ENCODE results near the gene CLEC4G.

Gene CLEC4G

GRCh38 chr19:7689165-7689564 is 42.7 kb downstream of the CLEC4G start:
- H3K27ac ChIP-seq: no peak overlapping the region
- DNase-seq: no peak
- no peaks in the 10 kb centered on the region for H3K27me3 ChIP-seq (ENCODE audit: insufficient read depth, low read depth, severe bottlenecking)
- H3K4me3 ChIP-seq (ENCODE audit: low read depth, low read length): no peak overlapping the region
- peaks cover 4% of the 10 kb centered on the region for H3K9me3 ChIP-seq (ENCODE audit: severe bottlenecking)
- H3K36me3 ChIP-seq: no peaks in the 10 kb centered on the region; the same call in 1 of the 2 replicates
- TF ChIP-seq CTCF (IDR thresholded peaks at IDR 0.05; ENCODE audit: low read depth, low read length): no peak

GRCh38 chr19:7687177-7687576 is 44.7 kb downstream of the CLEC4G start:
- Histone ChIP-seq H3K9me3 (ENCODE audit: severe bottlenecking) (no peaks in the 10 kb centered on the region), H3K27me3 (ENCODE audit: insufficient read depth, low read depth, severe bottlenecking) (no peaks in the 10 kb centered on the region), H3K36me3 (peaks cover 14% of the 10 kb centered on the region), H3K4me3 (ENCODE audit: low read depth, low read length) (no peak overlapping the region), H3K27ac (no peak overlapping the region)
- TF ChIP-seq CTCF (IDR thresholded peaks at IDR 0.05; ENCODE audit: low read depth, low read length): no peak
- no peak for DNase-seq

- H3K36me3 ChIP-seq: peaks cover 14% of the 10 kb centered on the region
- no peak for DNase-seq
- no peak overlapping the region for H3K27ac ChIP-seq
- no peaks in the 10 kb centered on the region for H3K27me3 ChIP-seq (ENCODE audit: insufficient read depth, low read depth, severe bottlenecking)
- no peaks in the 10 kb centered on the region for H3K9me3 ChIP-seq (ENCODE audit: severe bottlenecking)
- H3K4me3 ChIP-seq (ENCODE audit: low read depth, low read length): no peak overlapping the region
- TF ChIP-seq CTCF (IDR thresholded peaks at IDR 0.05; ENCODE audit: low read depth, low read length): no peak
Observed at GRCh38 chr19:7685546-7686445, 46.1 kb downstream of the CLEC4G start.

- no peak for TF ChIP-seq CTCF (IDR thresholded peaks at IDR 0.05; ENCODE audit: low read depth, low read length)
- Histone ChIP-seq H3K27ac (peak overlapping the region; percentile 52), H3K27me3 (ENCODE audit: insufficient read depth, low read depth, severe bottlenecking) (no peaks in the 10 kb centered on the region), H3K36me3 (peaks cover 14% of the 10 kb centered on the region), H3K4me3 (ENCODE audit: low read depth, low read length) (no peak overlapping the region), H3K9me3 (ENCODE audit: severe bottlenecking) (no peaks in the 10 kb centered on the region)
- no peak for DNase-seq
Observed at GRCh38 chr19:7682175-7682855, 49.6 kb downstream of the CLEC4G start.

GRCh38 chr19:7681340-7682174 is 50.4 kb downstream of the CLEC4G start:
- Histone ChIP-seq H3K9me3 (ENCODE audit: severe bottlenecking) (no peaks in the 10 kb centered on the region), H3K27me3 (ENCODE audit: insufficient read depth, low read depth, severe bottlenecking) (no peaks in the 10 kb centered on the region), H3K27ac (peak overlapping the region; percentile 75), H3K36me3 (peaks cover 14% of the 10 kb centered on the region), H3K4me3 (ENCODE audit: low read depth, low read length) (peak overlapping the region; percentile 94)
- peak; percentile 80 for TF ChIP-seq CTCF (IDR thresholded peaks at IDR 0.05; ENCODE audit: low read depth, low read length)
- peak; percentile 92 for DNase-seq

All from WERI-Rb-1 (cell line).